SU-DHL-6 (cell line): Measurements from ENCODE around the gene DCHS2.

Experiments
- H2AFZ ChIP-seq: fragments of 200-600 bp; sonication (generic); 2 replicates; pipeline ENCODE4 v1.6.1; 2014; ENCODE audit warnings: low read depth, mild to moderate bottlenecking, moderate library complexity, mixed read lengths, antibody characterized with exemption, low read length; ENCODE audit not compliant: severe bottlenecking
- H3F3A ChIP-seq: fragments of 200-600 bp; shearing (Covaris generic); 2 replicates; pipeline ENCODE4 v1.6.0; 2016; ENCODE audit warnings: antibody characterized with exemption, mild to moderate bottlenecking; ENCODE audit not compliant: insufficient read depth
- H3K27ac ChIP-seq: fragments of 200-600 bp; sonication (generic); 2 replicates; pipeline ENCODE4 v1.5.1; 2016; ENCODE audit warnings: low read depth, mild to moderate bottlenecking, low read length, moderate library complexity, mixed read lengths
- H3K27me3 ChIP-seq: fragments of 200-600 bp; sonication (generic), shearing (Covaris generic); 2 replicates; pipeline ENCODE4 v1.6.0; 2014; ENCODE audit warnings: mild to moderate bottlenecking, low read length
- H3K36me3 ChIP-seq: fragments of 200-600 bp; sonication (generic); 2 replicates; pipeline ENCODE4 v1.6.1; 2014; ENCODE audit warnings: mild to moderate bottlenecking, low read length, mixed read lengths
- H3K4me2 ChIP-seq: fragments of 300-600, 200-600 bp; shearing (Covaris generic), sonication (generic); 2 replicates; pipeline ENCODE4 v1.6.0; 2014; ENCODE audit warnings: low read length, low read depth, mild to moderate bottlenecking; ENCODE audit not compliant: poor library complexity, severe bottlenecking
- H3K4me3 ChIP-seq: fragments of 200-600 bp; sonication (generic); 2 replicates; pipeline ENCODE4 v1.5.1; 2014; ENCODE audit warnings: antibody characterized with exemption, low read length, mild to moderate bottlenecking, mixed read lengths; ENCODE audit not compliant: insufficient read depth, poor library complexity, severe bottlenecking
- H3K79me2 ChIP-seq: fragments of 200-600 bp; sonication (generic); 2 replicates; pipeline ENCODE4 v1.6.1; 2014; ENCODE audit warnings: mild to moderate bottlenecking, low read length, moderate library complexity; ENCODE audit not compliant: insufficient read depth
- H3K9ac ChIP-seq: fragments of 200-600 bp; sonication (generic); 2 replicates; pipeline ENCODE4 v1.7.0; 2014; ENCODE audit warnings: mild to moderate bottlenecking, low read length
- H3K9me2 ChIP-seq: fragments of 200-600 bp; sonication (generic); replicated peaks from 2 replicates; pipeline ENCODE4 v1.6.1; 2014; ENCODE audit warnings: low read length; ENCODE audit not compliant: insufficient read depth
- H3K9me3 ChIP-seq: fragments of 200-600 bp; sonication (generic); 2 replicates; pipeline ENCODE4 v1.6.1; 2014; ENCODE audit warnings: low read length, mixed read lengths; ENCODE audit not compliant: insufficient read depth
- H4K20me1 ChIP-seq: fragments of 200-600 bp; sonication (generic); 2 replicates; pipeline ENCODE4 v1.6.1; 2014; ENCODE audit warnings: low read depth, mild to moderate bottlenecking, antibody characterized with exemption, low read length, moderate library complexity, mixed read lengths
- EZH2phosphoT487 ChIP-seq: fragments of 200-600 bp; sonication (generic), shearing (Covaris generic); conservative IDR thresholded peaks from 2 replicates; pipeline ENCODE4 v1.6.1; 2018; ENCODE audit warnings: mild to moderate bottlenecking, antibody characterized with exemption, low read length, moderate library complexity, mixed read lengths
- TF ChIP-seq, protein P1 (sequence below): fragments of 200-600 bp; sonication (generic); IDR thresholded peaks from one replicate; pipeline ENCODE4 v1.5.1; 2017; ENCODE audit warnings: antibody characterized with exemption, mild to moderate bottlenecking, low read length, moderate library complexity; ENCODE audit not compliant: insufficient read depth, poor library complexity, severe bottlenecking

DCHS2 gene

DNA sequence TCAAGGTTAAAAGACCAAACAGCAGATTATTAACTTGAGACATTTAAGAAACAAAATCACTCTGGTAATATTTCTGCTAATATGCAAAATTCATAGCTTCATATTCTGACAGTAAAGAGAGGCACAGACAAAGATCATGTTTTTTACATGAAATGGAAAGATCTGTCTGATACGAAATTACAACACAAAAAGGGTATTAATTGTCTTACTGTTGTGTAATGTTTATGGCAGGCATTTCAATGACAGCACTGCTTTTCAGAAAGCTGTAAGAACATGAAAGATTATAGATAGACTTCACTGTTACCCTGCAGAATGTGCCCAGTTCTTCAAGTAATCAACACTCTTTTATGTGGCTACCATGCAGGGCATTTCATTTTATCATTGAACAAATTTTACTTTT is 15.4 kb downstream of the DCHS2 start:
- Histone ChIP-seq H4K20me1 (no peaks in the 10 kb centered on the region), H3K27me3 (no peaks in the 10 kb centered on the region), H3K9ac (no peak overlapping the region), H2AFZ (no peak overlapping the region), H3F3A (no peaks in the 10 kb centered on the region), H3K27ac (no peak overlapping the region), H3K36me3 (no peaks in the 10 kb centered on the region), H3K9me3 (no peaks in the 10 kb centered on the region), H3K79me2 (no peaks in the 10 kb centered on the region), H3K9me2 (no peaks in the 10 kb centered on the region), H3K4me2 (no peak overlapping the region), H3K4me3 (no peak overlapping the region)
- TF ChIP-seq, protein P1, sequence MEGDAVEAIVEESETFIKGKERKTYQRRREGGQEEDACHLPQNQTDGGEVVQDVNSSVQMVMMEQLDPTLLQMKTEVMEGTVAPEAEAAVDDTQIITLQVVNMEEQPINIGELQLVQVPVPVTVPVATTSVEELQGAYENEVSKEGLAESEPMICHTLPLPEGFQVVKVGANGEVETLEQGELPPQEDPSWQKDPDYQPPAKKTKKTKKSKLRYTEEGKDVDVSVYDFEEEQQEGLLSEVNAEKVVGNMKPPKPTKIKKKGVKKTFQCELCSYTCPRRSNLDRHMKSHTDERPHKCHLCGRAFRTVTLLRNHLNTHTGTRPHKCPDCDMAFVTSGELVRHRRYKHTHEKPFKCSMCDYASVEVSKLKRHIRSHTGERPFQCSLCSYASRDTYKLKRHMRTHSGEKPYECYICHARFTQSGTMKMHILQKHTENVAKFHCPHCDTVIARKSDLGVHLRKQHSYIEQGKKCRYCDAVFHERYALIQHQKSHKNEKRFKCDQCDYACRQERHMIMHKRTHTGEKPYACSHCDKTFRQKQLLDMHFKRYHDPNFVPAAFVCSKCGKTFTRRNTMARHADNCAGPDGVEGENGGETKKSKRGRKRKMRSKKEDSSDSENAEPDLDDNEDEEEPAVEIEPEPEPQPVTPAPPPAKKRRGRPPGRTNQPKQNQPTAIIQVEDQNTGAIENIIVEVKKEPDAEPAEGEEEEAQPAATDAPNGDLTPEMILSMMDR = no peak
- no peak for TF ChIP-seq EZH2phosphoT487

DNA sequence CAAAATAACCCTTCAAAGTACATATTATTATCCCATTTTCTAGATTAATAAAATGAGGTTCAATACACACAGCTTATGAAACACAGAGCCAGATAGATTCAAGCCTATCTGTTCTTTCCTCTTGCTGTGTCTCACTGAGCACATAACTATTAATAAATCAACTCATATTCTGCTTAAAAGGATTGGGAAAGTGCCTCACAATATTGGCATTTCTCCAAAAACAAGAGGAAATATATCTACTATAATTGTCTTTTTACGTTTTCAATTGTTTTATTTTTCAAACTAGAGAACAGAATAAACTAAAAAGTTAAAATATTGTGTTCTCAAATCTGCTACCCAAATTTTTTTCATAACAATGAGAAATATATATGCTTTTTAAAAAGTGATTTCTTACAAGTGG is 15.8 kb downstream of the DCHS2 start:
- H3K4me2 ChIP-seq = no peak overlapping the region

DNA sequence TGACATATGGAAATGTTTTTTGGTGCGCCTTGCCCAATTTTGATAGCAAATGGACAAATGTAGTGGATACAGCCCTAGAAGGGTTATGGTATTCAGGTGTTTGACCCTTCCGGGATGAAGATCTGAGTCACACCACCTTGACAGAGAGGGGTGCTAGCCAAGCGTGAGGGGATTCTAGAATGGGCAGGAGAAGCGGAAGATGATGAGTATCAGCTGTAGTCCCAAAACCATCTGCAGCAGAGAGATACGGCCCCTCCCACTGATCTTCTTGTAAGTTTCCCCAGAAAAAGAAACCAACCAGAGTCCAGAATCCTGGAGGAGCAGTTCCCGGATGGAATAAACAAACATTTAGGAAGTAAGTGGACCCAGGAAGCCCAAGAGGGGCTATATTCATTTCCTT is 18.1 kb downstream of the DCHS2 start:
- H3K4me3 ChIP-seq = no peak overlapping the region
- H3K79me2 ChIP-seq = no peaks in the 10 kb centered on the region
- no peak overlapping the region for H3K27ac ChIP-seq
- no peaks in the 10 kb centered on the region for H4K20me1 ChIP-seq
- no peak overlapping the region for H3K4me2 ChIP-seq
- H3F3A ChIP-seq = no peaks in the 10 kb centered on the region
- H3K36me3 ChIP-seq = no peaks in the 10 kb centered on the region
- TF ChIP-seq, protein P1 = no peak
- TF ChIP-seq EZH2phosphoT487 = no peak
- no peak overlapping the region for H2AFZ ChIP-seq
- H3K9me3 ChIP-seq = no peaks in the 10 kb centered on the region
- no peak overlapping the region for H3K9ac ChIP-seq
- no peaks in the 10 kb centered on the region for H3K27me3 ChIP-seq
- H3K9me2 ChIP-seq = no peaks in the 10 kb centered on the region

More for the DNA sequence above, 15.8 kb downstream of the DCHS2 start:
- Histone ChIP-seq H3K27ac (no peak overlapping the region), H2AFZ (no peak overlapping the region), H3K27me3 (no peaks in the 10 kb centered on the region), H3K36me3 (no peaks in the 10 kb centered on the region), H4K20me1 (no peaks in the 10 kb centered on the region), H3K9me3 (no peaks in the 10 kb centered on the region), H3K79me2 (no peaks in the 10 kb centered on the region), H3K9ac (no peak overlapping the region), H3F3A (no peaks in the 10 kb centered on the region), H3K9me2 (no peaks in the 10 kb centered on the region), H3K4me3 (no peak overlapping the region)
- TF ChIP-seq, protein P1 = no peak

DNA sequence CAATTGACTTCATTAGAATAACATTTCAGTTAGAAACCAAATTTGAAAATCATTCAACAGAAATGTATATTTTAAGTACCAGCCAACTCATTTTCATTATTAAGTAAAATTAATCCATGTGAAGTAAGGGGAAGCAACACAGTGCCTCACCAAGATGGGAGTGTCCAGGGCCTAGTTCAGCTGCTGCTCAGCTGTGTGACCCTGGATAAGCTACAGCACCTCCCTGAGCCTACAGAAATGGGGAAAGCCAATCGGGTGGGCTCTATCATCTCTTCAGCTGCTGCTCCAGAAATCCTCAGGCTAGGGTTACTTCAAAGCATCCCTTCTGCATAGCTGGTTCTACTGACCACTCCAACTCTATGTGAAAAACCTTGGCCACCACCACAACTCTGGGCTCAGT is 18.7 kb downstream of the DCHS2 start:
- H3K36me3 ChIP-seq = no peaks in the 10 kb centered on the region

More for the DNA sequence above, 18.7 kb downstream of the DCHS2 start:
- Histone ChIP-seq H3K4me3 (no peak overlapping the region), H2AFZ (no peak overlapping the region), H3K27ac (no peak overlapping the region), H4K20me1 (no peaks in the 10 kb centered on the region), H3K9ac (no peak overlapping the region), H3K4me2 (no peak overlapping the region), H3K79me2 (no peaks in the 10 kb centered on the region), H3K27me3 (no peaks in the 10 kb centered on the region), H3K9me2 (no peaks in the 10 kb centered on the region), H3F3A (no peaks in the 10 kb centered on the region), H3K9me3 (no peaks in the 10 kb centered on the region)
- TF ChIP-seq, protein P1 = no peak
- TF ChIP-seq EZH2phosphoT487 = no peak
